ENCODE measurements around the gene OTUD7B.

- TF ChIP-seq POLR2A (IDR thresholded peaks at IDR 0.05; ENCODE audit: low read length) (no peak), GATA1 (IDR thresholded peaks at IDR 0.05; ENCODE audit: low read depth, low read length) (no peak)
Measured at GRCh38 chr1:150020711-150021110, 10.2 kb upstream of the OTUD7B start.

Data from erythroblast (primary cell).